ENCODE measurements around the gene ALK.

GRCh38 chr2:29481313-29481712, 440.1 kb downstream of the ALK start:
- peak; percentile 54; the same call in 1 of the 2 replicates for TF ChIP-seq GATA2 (IDR thresholded peaks at IDR 0.05; ENCODE audit: low read depth, low read length)
- TF ChIP-seq GATA3 (IDR thresholded peaks at IDR 0.05; ENCODE audit: low read depth, low read length): peak; percentile 88
